NT2/D1 (cell line): ENCODE measurements around the gene DIAPH2.

Experiments used
- SUZ12 ChIP-seq: IDR thresholded peaks from 2 replicates; pipeline ENCODE4 v1.6.1; 2011; ENCODE audit not compliant: insufficient read length, insufficient read depth; ENCODE audit errors: extremely low read depth
- YY1 ChIP-seq: IDR thresholded peaks from 2 replicates; pipeline ENCODE4 v1.6.1; 2011; ENCODE audit not compliant: insufficient read length, insufficient read depth

- TF ChIP-seq YY1 (no peak), SUZ12 (no peak)
These were observed 205.1 kb downstream of the DIAPH2 start for GRCh38 chrX:96889726-96890125.
